H9 (cell line): Measurements from ENCODE around the gene TRH. TPM values are rescaled to one million over a fixed set of nuclear protein-coding genes. Genes with fewer than 3 reads are reported as not detected.

Experiments used
- DNase-seq: peaks from one replicate; pipeline ENCODE4 v3.0.0-alpha.2; 2017
- H2AFZ ChIP-seq: one replicate; pipeline ENCODE4 v1.6.1; 2013; ENCODE audit warnings: mild to moderate bottlenecking, low read length, control low read depth, moderate library complexity
- H2AK5ac ChIP-seq: 2 replicates; pipeline ENCODE4 v1.6.1; 2013; ENCODE audit warnings: low read length, control low read depth, mixed read lengths; ENCODE audit not compliant: insufficient read length
- H2BK120ac ChIP-seq: one replicate; pipeline ENCODE4 v1.6.1; 2013; ENCODE audit warnings: low read depth, mild to moderate bottlenecking, low read length, control low read depth, inconsistent platforms; ENCODE audit not compliant: poor library complexity, severe bottlenecking
- H2BK12ac ChIP-seq: 2 replicates; pipeline ENCODE4 v1.6.1; 2013; ENCODE audit warnings: low read length, control low read depth, mixed read lengths, low read depth; ENCODE audit not compliant: insufficient read length
- H2BK15ac ChIP-seq: 2 replicates; pipeline ENCODE4 v1.6.1; 2013; ENCODE audit warnings: low read depth, low read length, control low read depth
- H2BK20ac ChIP-seq: one replicate; pipeline ENCODE4 v1.6.1; 2013; ENCODE audit warnings: low read depth, mild to moderate bottlenecking, low read length, control low read depth, inconsistent platforms; ENCODE audit not compliant: poor library complexity, severe bottlenecking
- H2BK5ac ChIP-seq: 2 replicates; pipeline ENCODE4 v1.6.1; 2013; ENCODE audit warnings: low read length, control low read depth, mixed read lengths; ENCODE audit not compliant: insufficient read length
- H3K14ac ChIP-seq: 2 replicates; pipeline ENCODE4 v1.6.1; 2013; ENCODE audit warnings: low read length, control low read depth; ENCODE audit not compliant: insufficient read depth
- H3K18ac ChIP-seq: 2 replicates; pipeline ENCODE4 v1.6.1; 2013; ENCODE audit warnings: low read depth, mild to moderate bottlenecking, mixed read lengths, low read length, control low read depth; ENCODE audit not compliant: insufficient read length
- H3K23ac ChIP-seq: 2 replicates; pipeline ENCODE4 v1.6.1; 2013; ENCODE audit warnings: low read length, control low read depth, mixed read lengths, low read depth; ENCODE audit not compliant: insufficient read length
- H3K23me2 ChIP-seq: 2 replicates; pipeline ENCODE4 v1.6.1; 2013; ENCODE audit warnings: low read depth, mild to moderate bottlenecking, mixed read lengths, low read length, control low read depth; ENCODE audit not compliant: insufficient read length, poor library complexity, severe bottlenecking
- H3K27ac ChIP-seq: 2 replicates; pipeline ENCODE4 v1.5.1; 2013; ENCODE audit warnings: low read length, control low read depth, mixed read lengths, low read depth; ENCODE audit not compliant: insufficient read length
- H3K27me3 ChIP-seq: 2 replicates; pipeline ENCODE4 v1.6.1; 2013; ENCODE audit warnings: low read length, control low read depth, inconsistent platforms; ENCODE audit not compliant: insufficient read depth
- H3K4ac ChIP-seq: 2 replicates; pipeline ENCODE4 v1.6.1; 2013; ENCODE audit warnings: low read depth, mild to moderate bottlenecking, control low read depth, inconsistent platforms, low read length, moderate library complexity
- H3K4me1 ChIP-seq: 2 replicates; pipeline ENCODE4 v1.6.1; 2013; ENCODE audit warnings: low read length, control low read depth, inconsistent platforms; ENCODE audit not compliant: insufficient read depth
- H3K4me2 ChIP-seq: 2 replicates; pipeline ENCODE4 v1.6.1; 2013; ENCODE audit warnings: low read length, control low read depth, mixed read lengths; ENCODE audit not compliant: insufficient read length, insufficient read depth
- H3K56ac ChIP-seq: 2 replicates; pipeline ENCODE4 v1.6.1; 2013; ENCODE audit warnings: low read depth, mild to moderate bottlenecking, mixed read lengths, low read length, control low read depth; ENCODE audit not compliant: insufficient read length
- H3K79me1 ChIP-seq: 2 replicates; pipeline ENCODE4 v1.6.1; 2013; ENCODE audit warnings: low read depth, mild to moderate bottlenecking, moderate library complexity, low read length, control low read depth, inconsistent platforms; ENCODE audit not compliant: insufficient read depth, poor library complexity, severe bottlenecking
- H3K79me2 ChIP-seq: 2 replicates; pipeline ENCODE4 v1.6.1; 2013; ENCODE audit warnings: low read length, control low read depth, inconsistent platforms; ENCODE audit not compliant: insufficient read depth
- H3K9ac ChIP-seq: 2 replicates; pipeline ENCODE4 v1.6.1; 2013; ENCODE audit warnings: low read length, control low read depth, mixed read lengths; ENCODE audit not compliant: insufficient read length; ENCODE audit errors: extremely low read depth
- H3K9me3 ChIP-seq: one replicate; pipeline ENCODE4 v1.6.1; 2013; ENCODE audit warnings: low read depth, low read length, inconsistent platforms; ENCODE audit not compliant: control insufficient read depth
- H3T11ph ChIP-seq: one replicate; pipeline ENCODE4 v1.6.1; 2013; ENCODE audit warnings: mild to moderate bottlenecking, low read length, control low read depth, inconsistent platforms
- H4K20me1 ChIP-seq: one replicate; pipeline ENCODE4 v1.6.1; 2013; ENCODE audit not compliant: control insufficient read depth, insufficient read length, insufficient read depth
- H4K5ac ChIP-seq: 2 replicates; pipeline ENCODE4 v1.6.1; 2013; ENCODE audit warnings: low read depth, mild to moderate bottlenecking, mixed read lengths, low read length, control low read depth; ENCODE audit not compliant: insufficient read length
- H4K8ac ChIP-seq: replicated peaks from 2 replicates; pipeline ENCODE4 v1.6.1; 2013; ENCODE audit warnings: low read length, control low read depth, mixed read lengths, low read depth; ENCODE audit not compliant: insufficient read length
- H4K91ac ChIP-seq: 2 replicates; pipeline ENCODE4 v1.6.1; 2013; ENCODE audit warnings: low read depth, mild to moderate bottlenecking, moderate library complexity, mixed read lengths, low read length, control low read depth; ENCODE audit not compliant: insufficient read length
- H3K27ac Mint-ChIP-seq, 3 experiments: 2 replicates in 2 of 3; 3 replicates in 1 of 3; pipeline ENCODE4 v1.8.0; 2020 to 2021; ENCODE audit warnings: mixed read lengths in 3 of 3, mild to moderate bottlenecking in 1 of 3, moderate library complexity in 1 of 3
- H3K27me3 Mint-ChIP-seq: 2 replicates; pipeline ENCODE4 v1.8.0; 2021; ENCODE audit warnings: low read depth, mild to moderate bottlenecking, moderate library complexity, mixed read lengths
- H3K36me3 Mint-ChIP-seq, 3 experiments: 2 replicates in 2 of 3; 3 replicates in 1 of 3; pipeline ENCODE4 v1.8.0; 2020 to 2021; ENCODE audit warnings: low read depth in 3 of 3, mixed read lengths in 3 of 3; ENCODE audit not compliant: insufficient read depth in 1 of 3
- H3K4me1 Mint-ChIP-seq, 2 experiments: 2 replicates each; pipeline ENCODE4 v1.8.0; 2020; ENCODE audit warnings: mixed read lengths in 2 of 2
- H3K4me3 Mint-ChIP-seq, 2 experiments: 2 replicates in 1 of 2; 3 replicates in 1 of 2; pipeline ENCODE4 v1.8.0; 2020 to 2021; ENCODE audit warnings: mild to moderate bottlenecking in 2 of 2, mixed read lengths in 2 of 2, moderate library complexity in 1 of 2
- H3K9me3 Mint-ChIP-seq, 2 experiments: 2 replicates in 1 of 2; 3 replicates in 1 of 2; pipeline ENCODE4 v1.8.0; 2020; ENCODE audit warnings: mild to moderate bottlenecking in 2 of 2, mixed read lengths in 2 of 2, moderate library complexity in 1 of 2
- WGBS: extraction: QIAGEN DNeasy Blood & Tissue Kit; methylation state at CpG from one replicate; pipeline ENCODE4 v1.1.7; 2013; ENCODE audit warnings: missing lambda C conversion rate, low lambda C conversion rate, mixed read lengths; ENCODE audit not compliant: insufficient read length; ENCODE audit errors: extremely low coverage; 5-methylcytosine and 5-hydroxymethylcytosine counted together
- total RNA-seq: library from RNA; stranded (reverse); gene quantifications from 2 replicates; pipeline ENCODE4 v1.2.1, GENCODE V29; 2021
- TF ChIP-seq, protein P1 (sequence below): fragments of 200-600 bp; sonication (generic); conservative IDR thresholded peaks from 3 replicates; pipeline ENCODE4 v1.8.0; 2021; ENCODE audit warnings: antibody characterized with exemption, mild to moderate bottlenecking

TRH gene
- total RNA-seq, 1 experiment from 2014 or later, result not detected

DNA sequence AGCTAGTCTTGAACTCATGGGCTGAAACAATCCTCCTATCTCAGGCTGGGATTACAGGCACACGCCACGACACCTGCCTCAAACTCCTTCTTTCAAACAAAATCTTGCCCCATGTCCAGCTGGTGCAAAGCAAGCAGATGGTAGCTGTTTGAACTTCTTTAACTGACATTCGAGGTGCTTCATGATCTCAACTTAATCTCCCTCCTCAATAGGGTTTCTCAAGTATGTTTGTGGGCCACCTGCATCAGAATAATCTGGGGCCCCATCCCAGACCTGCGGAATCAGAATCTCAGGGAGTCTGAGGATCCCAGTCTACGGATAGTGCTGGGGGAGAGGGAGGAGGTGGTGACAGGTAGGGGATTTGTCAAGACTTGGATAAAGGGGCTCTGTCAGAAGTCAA is 20.9 kb upstream of the TRH start:
- no peaks in the 10 kb centered on the region for H3K9me3 ChIP-seq
- H3K4me2 ChIP-seq, result no peak overlapping the region
- no peak overlapping the region for H4K91ac ChIP-seq
- no peak overlapping the region for H2AK5ac ChIP-seq
- no peak overlapping the region for H4K5ac ChIP-seq
- H3K4ac ChIP-seq, result no peak overlapping the region
- H3K9ac ChIP-seq, result no peak overlapping the region
- H3K14ac ChIP-seq, result no peak overlapping the region
- H4K8ac ChIP-seq, result no peak overlapping the region
- no peak overlapping the region for H2BK5ac ChIP-seq
- no peak overlapping the region for H3K56ac ChIP-seq
- H3K23me2 ChIP-seq, result no peaks in the 10 kb centered on the region
- WGBS, result no CpG with 5 or more reads among the region's 5 CpGs
- no peaks in the 10 kb centered on the region for H4K20me1 ChIP-seq
- H2BK20ac ChIP-seq, result no peak overlapping the region
- no peaks in the 10 kb centered on the region for H3K79me1 ChIP-seq
- Mint-ChIP-seq H3K4me3 (no peak overlapping the region), H3K36me3 (no peaks in the 10 kb centered on the region), H3K9me3 (no peaks in the 10 kb centered on the region), H3K27ac (no peak overlapping the region; a peak in 1 of 7 replicates), H3K27me3 (peaks cover 45% of the 10 kb centered on the region), H3K4me1 (peaks cover 3 to 17% of the 10 kb centered on the region in 2 experiments)
- no peak for DNase-seq
- no peaks in the 10 kb centered on the region for H3K4me1 ChIP-seq
- no peak overlapping the region for H3K18ac ChIP-seq
- H2BK120ac ChIP-seq, result no peak overlapping the region
- H3K27ac ChIP-seq, result no peak overlapping the region
- no peaks in the 10 kb centered on the region for H3K79me2 ChIP-seq
- no peaks in the 10 kb centered on the region for H3K27me3 ChIP-seq
- no peak overlapping the region for H2BK15ac ChIP-seq
- H3T11ph ChIP-seq, result no peak overlapping the region
- H2BK12ac ChIP-seq, result no peak overlapping the region
- no peak overlapping the region for H3K23ac ChIP-seq
- TF ChIP-seq, protein P1, sequence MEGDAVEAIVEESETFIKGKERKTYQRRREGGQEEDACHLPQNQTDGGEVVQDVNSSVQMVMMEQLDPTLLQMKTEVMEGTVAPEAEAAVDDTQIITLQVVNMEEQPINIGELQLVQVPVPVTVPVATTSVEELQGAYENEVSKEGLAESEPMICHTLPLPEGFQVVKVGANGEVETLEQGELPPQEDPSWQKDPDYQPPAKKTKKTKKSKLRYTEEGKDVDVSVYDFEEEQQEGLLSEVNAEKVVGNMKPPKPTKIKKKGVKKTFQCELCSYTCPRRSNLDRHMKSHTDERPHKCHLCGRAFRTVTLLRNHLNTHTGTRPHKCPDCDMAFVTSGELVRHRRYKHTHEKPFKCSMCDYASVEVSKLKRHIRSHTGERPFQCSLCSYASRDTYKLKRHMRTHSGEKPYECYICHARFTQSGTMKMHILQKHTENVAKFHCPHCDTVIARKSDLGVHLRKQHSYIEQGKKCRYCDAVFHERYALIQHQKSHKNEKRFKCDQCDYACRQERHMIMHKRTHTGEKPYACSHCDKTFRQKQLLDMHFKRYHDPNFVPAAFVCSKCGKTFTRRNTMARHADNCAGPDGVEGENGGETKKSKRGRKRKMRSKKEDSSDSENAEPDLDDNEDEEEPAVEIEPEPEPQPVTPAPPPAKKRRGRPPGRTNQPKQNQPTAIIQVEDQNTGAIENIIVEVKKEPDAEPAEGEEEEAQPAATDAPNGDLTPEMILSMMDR, result no peak
- H2AFZ ChIP-seq, result no peak overlapping the region
